Testis (tissue), 3 donors: Measurements from ENCODE around the gene TSPAN10. TPM values are rescaled to one million over a fixed set of nuclear protein-coding genes. Genes with fewer than 3 reads are reported as not detected.

Experiments
- DNase-seq: peaks from one replicate; pipeline ENCODE4 v3.0.0-alpha.2; 2019
- H3K27ac ChIP-seq, 2 donors: fragments of 200-600 bp; sonication (generic); one replicate each; pipeline ENCODE4 v1.5.1; 2019
- H3K27me3 ChIP-seq: fragments of 200-600 bp; sonication (generic); one replicate; pipeline ENCODE4 v1.5.1; 2019
- H3K36me3 ChIP-seq: fragments of 200-600 bp; sonication (generic); one replicate; pipeline ENCODE4 v1.5.1; 2017; ENCODE audit warnings: low read depth; ENCODE audit errors: missing control alignments
- H3K4me1 ChIP-seq: fragments of 200-600 bp; sonication (generic); one replicate; pipeline ENCODE4 v1.5.1; 2019
- H3K4me3 ChIP-seq, 2 donors: fragments of 200-600 bp; sonication (generic); one replicate each; pipeline ENCODE4 v1.5.1; 2017 to 2019
- H3K9me3 ChIP-seq: fragments of 200-600 bp; sonication (generic); one replicate; pipeline ENCODE4 v1.5.1; 2017
- CTCF ChIP-seq, 3 experiments: fragments of 450-650 bp in 2 of 3; fragments of 200-600 bp in 1 of 3; sonication (generic) in 1 of 3; IDR thresholded peaks; one replicate each; pipeline ENCODE4 v1.5.1; 2016 to 2019; ENCODE audit warnings: antibody characterized with exemption in 3 of 3, mild to moderate bottlenecking in 2 of 3, moderate library complexity in 1 of 3
- POLR2A ChIP-seq: fragments of 450-650 bp; IDR thresholded peaks from one replicate; pipeline ENCODE4 v1.6.1; 2017; ENCODE audit warnings: antibody characterized with exemption, mild to moderate bottlenecking, moderate library complexity
- WGBS, 2 donors: methylation state at CpG; one replicate each; pipeline ENCODE4 v1.1.5; 2018; 5-methylcytosine and 5-hydroxymethylcytosine counted together
- intact Hi-C: fragments of 100-400 bp; cut with DNase I; formaldehyde crosslinking; loops from one replicate; pipeline ENCODE4 v1.15.1; 2023; ENCODE audit warnings: low total_unique reads
- microRNA-seq, 2 donors: library from miRNA; unstranded; fragments of <30 nt; microRNA quantifications; one replicate each; pipeline ENCODE4, GENCODE V29; 2016; ENCODE audit warnings: borderline number of aligned reads in 2 of 2, borderline replicate concordance in 1 of 2
- polyA plus RNA-seq: library from polyadenylated mRNA; stranded (reverse); fragments of 350-450 nt; fragmentation: Illumina TruSeq; extraction: RNeasy Lipid Tissue Mini Kit (QIAGEN cat#74804); gene quantifications from one replicate; pipeline ENCODE4 v1.2.3, GENCODE V29; 2014; ENCODE audit warnings: low read depth, low replicate concordance; ENCODE audit not compliant: insufficient read depth
- small RNA-seq, 2 donors: library from RNA; depleted of rRNA; stranded (forward); fragments of <200 nt; gene quantifications; one replicate each; pipeline ENCODE3, GENCODE V24; 2016
- total RNA-seq, 2 donors: library from RNA; depleted of rRNA; stranded (reverse); fragments of >200 nt; gene quantifications; one replicate each; pipeline ENCODE4 v1.2.3, GENCODE V29; 2016

TSPAN10 gene
- total and polyA plus RNA-seq, 3 donors from 2014 or later = 1.2 to 3.1 (median 1.3) TPM

DNA sequence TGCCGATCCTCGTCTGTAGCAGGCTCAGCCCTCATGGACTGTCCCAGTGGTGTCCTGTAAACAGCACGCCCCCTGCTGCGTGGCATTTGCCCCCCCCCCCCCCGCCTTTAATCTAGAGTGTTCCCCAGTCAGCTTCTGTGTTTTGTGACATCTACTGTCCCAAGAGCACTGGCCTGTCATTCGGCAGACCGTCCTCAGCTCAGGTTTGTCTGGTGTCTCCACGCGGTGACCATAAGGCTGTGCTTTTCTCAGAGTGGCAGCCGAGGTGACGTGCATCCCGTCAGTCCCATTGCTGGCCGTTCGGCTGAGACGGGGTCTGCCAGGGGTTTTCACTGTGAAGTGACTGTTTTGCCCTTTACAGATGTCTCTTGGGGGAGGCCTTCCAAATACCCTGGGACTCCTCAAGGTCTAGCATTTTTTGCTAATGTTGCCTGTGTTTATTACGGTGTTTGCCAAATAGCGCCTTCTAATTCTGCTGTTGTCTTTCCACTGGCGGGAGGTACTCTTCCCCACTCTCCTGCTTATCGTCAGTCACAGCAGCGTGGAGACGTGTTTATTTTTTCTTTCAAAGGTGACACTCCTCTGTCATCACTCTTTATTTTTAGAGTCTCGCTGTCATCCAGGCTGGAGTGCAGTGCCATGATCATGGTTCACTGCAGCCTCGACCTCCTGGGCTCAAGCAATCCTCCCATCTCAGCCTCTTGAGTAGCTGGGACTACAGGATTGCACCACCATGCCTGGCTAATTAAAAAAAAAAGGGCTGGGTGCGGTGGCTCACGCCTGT lies 60.5 kb downstream of the TSPAN10 start:
- Histone ChIP-seq H3K9me3 (no peaks in the 10 kb centered on the region), H3K36me3 (no peaks in the 10 kb centered on the region), H3K27me3 (no peaks in the 10 kb centered on the region), H3K4me1 (peaks cover 13% of the 10 kb centered on the region), H3K27ac (no peak overlapping the region), H3K4me3 (no peak overlapping the region)
- 85 to 89% methylated on average over 15 to 25 of the region's 25 CpGs for WGBS, 2 donors
- no peak for DNase-seq
- intact Hi-C loops = no loop called here
- no peak for TF ChIP-seq POLR2A
- no peak for TF ChIP-seq CTCF (IDR thresholded peaks at IDR 0.05)

Small RNA genes within 50 kb of the gene (microRNA-seq; reads per million reads assigned to microRNA genes)
- 0 reads per million in 2 donors for gene MIR6786

Small RNA genes within 50 kb of the gene (small RNA-seq; reads per million reads assigned to genes)
- 0 to 0.09 reads per million in 2 donors for gene MIR6786

Other genes with a start within 250 kb of the TSPAN10 start
- gene BAHCC1, start 241.7 kb upstream of the TSPAN10 start, total RNA-seq = 10 to 100 TPM; 29.2 to 30.2 TPM
- 11.3 TPM for gene BAHCC1, start 241.7 kb upstream of the TSPAN10 start, polyA plus RNA-seq
- gene ACTG1, start 124.4 kb upstream of the TSPAN10 start, total RNA-seq = 1,000 to 10,000 TPM; 1,790 to 2,057 TPM
- 1,571 TPM for gene ACTG1, start 124.4 kb upstream of the TSPAN10 start, polyA plus RNA-seq
- 1 to 10 TPM; 3.5 to 4.0 TPM for gene FSCN2, start 108.8 kb upstream of the TSPAN10 start, total RNA-seq
- 0.37 TPM for gene FSCN2, start 108.8 kb upstream of the TSPAN10 start, polyA plus RNA-seq
- 10 to 100 TPM; 42.6 to 45.8 TPM for gene FAAP100, start 84.8 kb upstream of the TSPAN10 start, total RNA-seq
- gene FAAP100, start 84.8 kb upstream of the TSPAN10 start, polyA plus RNA-seq = 17.6 TPM
- gene NPLOC4, start 84 bp upstream of the TSPAN10 start, total RNA-seq = 100 to 1,000 TPM; 106 to 130 TPM
- gene NPLOC4, start 84 bp upstream of the TSPAN10 start, polyA plus RNA-seq = 122 TPM
- gene PDE6G, start 19.3 kb downstream of the TSPAN10 start, total RNA-seq = 1 to 10 TPM in 1 of 2 donors, under 1 TPM in 1; 0.56 to 1.0 TPM
- gene PDE6G, start 19.3 kb downstream of the TSPAN10 start, polyA plus RNA-seq = 4.9 TPM
- 10 to 100 TPM; 40.9 to 48.3 TPM for gene OXLD1, start 29.4 kb downstream of the TSPAN10 start, total RNA-seq
- gene OXLD1, start 29.4 kb downstream of the TSPAN10 start, polyA plus RNA-seq = 45.2 TPM
- gene CCDC137, start 29.5 kb downstream of the TSPAN10 start, total RNA-seq = 10 to 100 TPM; 19.0 to 19.9 TPM
- gene CCDC137, start 29.5 kb downstream of the TSPAN10 start, polyA plus RNA-seq = 18.6 TPM
- 10 to 100 TPM; 35.7 to 44.2 TPM for gene ARL16, start 46.6 kb downstream of the TSPAN10 start, total RNA-seq
- 55.8 TPM for gene ARL16, start 46.6 kb downstream of the TSPAN10 start, polyA plus RNA-seq
- gene HGS, start 46.8 kb downstream of the TSPAN10 start, total RNA-seq = 100 to 1,000 TPM; 154 to 160 TPM
- gene HGS, start 46.8 kb downstream of the TSPAN10 start, polyA plus RNA-seq = 182 TPM
- 10 to 100 TPM; 57.2 to 58.0 TPM for gene MRPL12, start 66.2 kb downstream of the TSPAN10 start, total RNA-seq
- 54.7 TPM for gene MRPL12, start 66.2 kb downstream of the TSPAN10 start, polyA plus RNA-seq
- 10 to 100 TPM; 30.0 to 42.0 TPM for gene SLC25A10, start 75.1 kb downstream of the TSPAN10 start, total RNA-seq
- gene SLC25A10, start 75.1 kb downstream of the TSPAN10 start, polyA plus RNA-seq = 51.4 TPM
- 1 to 10 TPM; 1.3 to 1.5 TPM for gene GCGR, start 167.0 kb downstream of the TSPAN10 start, total RNA-seq
- 0.88 TPM for gene GCGR, start 167.0 kb downstream of the TSPAN10 start, polyA plus RNA-seq
- gene MCRIP1, start 196.1 kb downstream of the TSPAN10 start, total RNA-seq = 100 to 1,000 TPM; 160 to 181 TPM
- 206 TPM for gene MCRIP1, start 196.1 kb downstream of the TSPAN10 start, polyA plus RNA-seq
- 1 to 10 TPM; 1.6 to 1.9 TPM for gene PPP1R27, start 197.9 kb downstream of the TSPAN10 start, total RNA-seq
- 7.5 TPM for gene PPP1R27, start 197.9 kb downstream of the TSPAN10 start, polyA plus RNA-seq
- gene P4HB, start 223.3 kb downstream of the TSPAN10 start, total RNA-seq = 100 to 1,000 TPM; 205 to 230 TPM
- gene P4HB, start 223.3 kb downstream of the TSPAN10 start, polyA plus RNA-seq = 213 TPM
- 100 to 1,000 TPM; 135 to 161 TPM for gene ARHGDIA, start 234.1 kb downstream of the TSPAN10 start, total RNA-seq
- 201 TPM for gene ARHGDIA, start 234.1 kb downstream of the TSPAN10 start, polyA plus RNA-seq